Mesothelial cell of epicardium (in vitro differentiated cells): ENCODE results near the gene SMYD1. TPM values are rescaled to one million over a fixed set of nuclear protein-coding genes. Genes with fewer than 3 reads are reported as not detected.

Source experiments
- DNase-seq, 2 experiments: peaks; one replicate each; pipeline ENCODE4 v3.0.0; 2021; ENCODE audit warnings: low spot score in 2 of 2; ENCODE audit not compliant: unreplicated experiment in 2 of 2
- H3K27ac Mint-ChIP-seq: 2 replicates; pipeline ENCODE4 v1.8.0; 2021; ENCODE audit warnings: mixed read lengths
- H3K27me3 Mint-ChIP-seq: 2 replicates; pipeline ENCODE4 v1.8.0; 2021; ENCODE audit warnings: low read depth, mixed read lengths
- H3K36me3 Mint-ChIP-seq: 2 replicates; pipeline ENCODE4 v1.8.0; 2021; ENCODE audit warnings: mixed read lengths
- H3K4me1 Mint-ChIP-seq: 2 replicates; pipeline ENCODE4 v1.8.0; 2021; ENCODE audit warnings: mixed read lengths
- H3K4me3 Mint-ChIP-seq: 2 replicates; pipeline ENCODE4 v1.8.0; 2021; ENCODE audit warnings: mild to moderate bottlenecking, moderate library complexity, mixed read lengths
- H3K9me3 Mint-ChIP-seq: 2 replicates; pipeline ENCODE4 v1.8.0; 2021; ENCODE audit warnings: mixed read lengths
- CTCF ChIP-seq: fragments of 200-600 bp; sonication (generic); IDR thresholded peaks from one replicate; pipeline ENCODE4 v1.5.0; 2021; ENCODE audit warnings: antibody characterized with exemption; ENCODE audit not compliant: unreplicated experiment
- total RNA-seq: library from RNA; stranded (reverse); gene quantifications from 3 replicates; pipeline ENCODE4 v1.2.1, GENCODE V29; 2021

The SMYD1 gene
- total RNA-seq, 1 donor from 2014 or later: not detected

- no peak for TF ChIP-seq CTCF
- H3K9me3 Mint-ChIP-seq: peaks cover 37% of the 10 kb centered on the region
- peaks cover 19% of the 10 kb centered on the region for H3K27me3 Mint-ChIP-seq
- H3K36me3 Mint-ChIP-seq: peaks cover 2% of the 10 kb centered on the region
- no peak overlapping the region for H3K4me3 Mint-ChIP-seq
- H3K4me1 Mint-ChIP-seq: no peaks in the 10 kb centered on the region
- no peak for DNase-seq
- H3K27ac Mint-ChIP-seq: no peak overlapping the region
These were observed 79.0 kb downstream of the SMYD1 start for GRCh38 chr2:88146590-88146989.

GRCh38 chr2:88147145-88147544 lies 79.5 kb downstream of the SMYD1 start:
- TF ChIP-seq CTCF: no peak
- Mint-ChIP-seq H3K4me1 (no peaks in the 10 kb centered on the region), H3K27me3 (peaks cover 17% of the 10 kb centered on the region), H3K36me3 (peaks cover 2% of the 10 kb centered on the region), H3K27ac (no peak overlapping the region), H3K9me3 (peaks cover 37% of the 10 kb centered on the region), H3K4me3 (no peak overlapping the region)
- DNase-seq: no peak

GRCh38 chr2:88148929-88149438 lies 81.4 kb downstream of the SMYD1 start:
- Mint-ChIP-seq H3K4me1 (no peaks in the 10 kb centered on the region), H3K27ac (no peak overlapping the region), H3K27me3 (peaks cover 11% of the 10 kb centered on the region), H3K4me3 (no peak overlapping the region), H3K36me3 (peaks cover 6% of the 10 kb centered on the region), H3K9me3 (peaks cover 41% of the 10 kb centered on the region)
- TF ChIP-seq CTCF: no peak
- no peak for DNase-seq

- Mint-ChIP-seq H3K4me3 (no peak overlapping the region), H3K27me3 (peaks cover 6% of the 10 kb centered on the region), H3K4me1 (no peaks in the 10 kb centered on the region), H3K9me3 (peaks cover 6% of the 10 kb centered on the region), H3K36me3 (no peaks in the 10 kb centered on the region), H3K27ac (no peak overlapping the region)
- TF ChIP-seq CTCF: no peak
- no peak for DNase-seq
These were observed 91.9 kb downstream of the SMYD1 start for GRCh38 chr2:88159481-88159880.

- peak in 1 of 2 experiments; percentile 51 for DNase-seq
- Mint-ChIP-seq H3K36me3 (no peaks in the 10 kb centered on the region), H3K4me1 (no peaks in the 10 kb centered on the region), H3K27me3 (peaks cover 2% of the 10 kb centered on the region), H3K9me3 (peaks cover 6% of the 10 kb centered on the region), H3K27ac (no peak overlapping the region), H3K4me3 (no peak overlapping the region)
- TF ChIP-seq CTCF: peak; percentile 86
These were observed 92.4 kb downstream of the SMYD1 start for GRCh38 chr2:88159955-88160415.

GRCh38 chr2:88160517-88160916 lies 92.9 kb downstream of the SMYD1 start:
- no peak overlapping the region for H3K4me3 Mint-ChIP-seq
- no peaks in the 10 kb centered on the region for H3K36me3 Mint-ChIP-seq
- H3K9me3 Mint-ChIP-seq: peaks cover 6% of the 10 kb centered on the region
- no peaks in the 10 kb centered on the region for H3K27me3 Mint-ChIP-seq
- H3K27ac Mint-ChIP-seq: no peak overlapping the region
- no peaks in the 10 kb centered on the region for H3K4me1 Mint-ChIP-seq
- no peak for DNase-seq
- TF ChIP-seq CTCF: no peak
